ENCODE results near the gene ILDR2. TPM values are rescaled to one million over a fixed set of nuclear protein-coding genes. Genes with fewer than 3 reads are reported as not detected.

Gene ILDR2
- total and polyA plus RNA-seq, 9 of the 15 experiments (the other 6 are each of a cell fraction or from before 2014, with no cell fraction given), result 0.03 to 0.31 (median 0.18) TPM; not detected in 2

- TF ChIP-seq AFF1 (IDR thresholded peaks at IDR 0.05; ENCODE audit: low read depth in 1 of 2, partially characterized antibody in 2 of 2), result no peak
- TF ChIP-seq ZBTB33 (CRISPR knock-in tag; IDR thresholded peaks at IDR 0.05), result no peak
- TF ChIP-seq HBP1 (CRISPR knock-in tag; IDR thresholded peaks at IDR 0.05), result no peak
- no peak for TF ChIP-seq ZNF512 (tag; IDR thresholded peaks at IDR 0.05)
- no peak for TF ChIP-seq ZNF41 (CRISPR knock-in tag; conservative IDR thresholded peaks at IDR 0.05)
- no peak for TF ChIP-seq RUNX1 (IDR thresholded peaks at IDR 0.05; ENCODE audit: low read depth)
- no peak for TF ChIP-seq CBX2 (IDR thresholded peaks at IDR 0.05; ENCODE audit: insufficient read depth, low read length, poor library complexity, severe bottlenecking)
These were observed 6.2 kb downstream of the ILDR2 start (continued) for GRCh38 chr1:166969074-166969677.

Measured in K562 (cell line).